ENCODE results near the gene PPIL6. TPM values are rescaled to one million over a fixed set of nuclear protein-coding genes. Genes with fewer than 3 reads are reported as not detected.

The PPIL6 gene
- total RNA-seq, 2 donors from 2014 or later = 4.2 to 6.0 TPM

- WGBS = 49% methylated on average over 2 of the region's 2 CpGs
- no peak overlapping the region for H3K27ac ChIP-seq
- intact Hi-C loops (cut with DNase I) = no loop called here
- TF ChIP-seq POLR2A (IDR thresholded peaks at IDR 0.05) = no peak
- TF ChIP-seq POLR2AphosphoS5 (IDR thresholded peaks at IDR 0.05) = no peak
- TF ChIP-seq CTCF (IDR thresholded peaks at IDR 0.05) = no peak
- no peaks in the 10 kb centered on the region for H3K36me3 ChIP-seq
- no peaks in the 10 kb centered on the region for H3K4me1 ChIP-seq (replicated peaks)
- H3K4me3 ChIP-seq = no peak overlapping the region
- H3K27me3 ChIP-seq (replicated peaks; ENCODE audit: insufficient read depth) = no peaks in the 10 kb centered on the region
- DNase-seq (ENCODE audit: low spot score) = no peak
- no peaks in the 10 kb centered on the region for H3K9me3 ChIP-seq
Observed at GRCh38 chr6:109434456-109434855, 6.0 kb downstream of the PPIL6 start.

DNA sequence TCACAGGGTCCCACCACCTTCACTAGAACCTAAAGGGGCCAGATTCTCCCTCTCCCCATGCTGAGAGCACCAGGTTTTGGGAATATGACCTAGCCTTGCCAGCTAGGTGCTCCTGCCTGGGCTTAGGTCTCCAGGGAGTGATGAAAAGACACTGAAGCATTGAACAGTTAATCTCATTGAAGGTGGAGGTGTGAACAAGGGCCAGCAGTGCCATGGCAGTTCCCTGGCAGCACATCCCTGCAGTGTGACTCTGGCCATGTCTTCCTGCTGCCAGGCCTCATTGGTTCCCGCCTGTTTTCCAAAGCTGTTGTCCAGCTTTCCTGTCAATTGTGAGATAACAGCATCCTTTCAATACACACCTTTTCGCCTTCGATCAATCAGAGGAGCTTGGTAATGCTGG lies 10.9 kb downstream of the PPIL6 start:
- TF ChIP-seq POLR2A (IDR thresholded peaks at IDR 0.05) (no peak), POLR2AphosphoS5 (IDR thresholded peaks at IDR 0.05) (no peak), CTCF (IDR thresholded peaks at IDR 0.05) (no peak)
- H3K36me3 ChIP-seq = no peaks in the 10 kb centered on the region
- H3K4me3 ChIP-seq = no peak overlapping the region
- H3K4me1 ChIP-seq (replicated peaks) = no peaks in the 10 kb centered on the region
- no peak overlapping the region for H3K27ac ChIP-seq
- no peak for DNase-seq (ENCODE audit: low spot score)
- H3K27me3 ChIP-seq (replicated peaks; ENCODE audit: insufficient read depth) = no peaks in the 10 kb centered on the region
- H3K9me3 ChIP-seq = no peaks in the 10 kb centered on the region
- intact Hi-C loops (cut with DNase I) = no loop called here
- WGBS = 94% methylated on average over 3 of the region's 3 CpGs

GRCh38 chr6:109428889-109429477 lies 11.4 kb downstream of the PPIL6 start:
- Histone ChIP-seq H3K36me3 (no peaks in the 10 kb centered on the region), H3K4me3 (no peak overlapping the region)
- WGBS = 17% methylated on average over 7 of the region's 7 CpGs

GRCh38 chr6:109424946-109425345 lies 15.5 kb downstream of the PPIL6 start:
- TF ChIP-seq POLR2A (IDR thresholded peaks at IDR 0.05) (no peak), CTCF (IDR thresholded peaks at IDR 0.05) (no peak), POLR2AphosphoS5 (IDR thresholded peaks at IDR 0.05) (no peak)
- no peaks in the 10 kb centered on the region for H3K36me3 ChIP-seq
- WGBS = 95% methylated on average over 2 of the region's 2 CpGs
- DNase-seq (ENCODE audit: low spot score) = no peak
- H3K9me3 ChIP-seq = no peaks in the 10 kb centered on the region
- no peak overlapping the region for H3K4me3 ChIP-seq
- no peak overlapping the region for H3K27ac ChIP-seq
- intact Hi-C loops (cut with DNase I) = no loop called here
- H3K4me1 ChIP-seq (replicated peaks) = no peaks in the 10 kb centered on the region
- H3K27me3 ChIP-seq (replicated peaks; ENCODE audit: insufficient read depth) = no peaks in the 10 kb centered on the region

More at GRCh38 chr6:109428889-109429477, 11.4 kb downstream of the PPIL6 start:
- no peaks in the 10 kb centered on the region for H3K9me3 ChIP-seq
- TF ChIP-seq CTCF (IDR thresholded peaks at IDR 0.05) (no peak), POLR2AphosphoS5 (IDR thresholded peaks at IDR 0.05) (no peak), POLR2A (IDR thresholded peaks at IDR 0.05) (no peak)
- H3K4me1 ChIP-seq (replicated peaks) = no peaks in the 10 kb centered on the region
- intact Hi-C loops (cut with DNase I) = no loop called here
- H3K27me3 ChIP-seq (replicated peaks; ENCODE audit: insufficient read depth) = no peaks in the 10 kb centered on the region
- H3K27ac ChIP-seq = no peak overlapping the region
- no peak for DNase-seq (ENCODE audit: low spot score)

DNA sequence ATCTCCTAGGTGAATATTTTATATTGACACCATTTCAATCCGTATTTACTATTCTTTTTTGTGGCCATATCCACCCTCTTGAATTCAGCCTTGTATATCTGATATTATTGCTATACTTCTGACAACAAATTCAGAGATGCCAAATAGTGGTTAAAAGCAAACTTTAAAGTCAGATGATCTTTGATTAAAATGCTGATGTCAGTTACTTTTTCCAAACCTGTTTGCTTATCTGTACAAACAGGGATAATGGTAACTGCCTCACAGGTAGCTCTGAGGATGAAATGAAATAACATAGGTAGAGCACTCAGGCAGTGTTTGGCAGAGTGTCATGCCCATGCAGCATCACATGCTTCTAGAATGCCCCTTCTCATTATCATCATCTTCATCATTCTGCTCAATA lies 19.2 kb downstream of the PPIL6 start:
- Histone ChIP-seq H3K9me3 (no peaks in the 10 kb centered on the region), H3K36me3 (no peaks in the 10 kb centered on the region), H3K27ac (no peak overlapping the region), H3K27me3 (replicated peaks; ENCODE audit: insufficient read depth) (no peaks in the 10 kb centered on the region), H3K4me1 (replicated peaks) (no peaks in the 10 kb centered on the region), H3K4me3 (no peak overlapping the region)
- no peak for TF ChIP-seq POLR2AphosphoS5 (IDR thresholded peaks at IDR 0.05)
- TF ChIP-seq CTCF (IDR thresholded peaks at IDR 0.05) = no peak
- TF ChIP-seq POLR2A (IDR thresholded peaks at IDR 0.05) = no peak
- no peak for DNase-seq (ENCODE audit: low spot score)
- 72% methylated on average over 1 of the region's 1 CpG for WGBS
- intact Hi-C loops (cut with DNase I) = no loop called here
